Rectal smooth muscle tissue (tissue), 1 donor: Measurements from ENCODE around the gene TACR1.
"Not testable (repeated sequence)": the region's sequence is repeated elsewhere in the genome, so short reads cannot be mapped to it uniquely, and the experiment has no call there.

Experiments
- H3K27ac ChIP-seq: one replicate; pipeline ENCODE4 v1.7.0; 2013; ENCODE audit warnings: low read depth, low read length, inconsistent platforms
- H3K27me3 ChIP-seq: one replicate; pipeline ENCODE4 v1.7.0; 2013; ENCODE audit warnings: low read length; ENCODE audit not compliant: control insufficient read depth, insufficient read depth
- H3K36me3 ChIP-seq: one replicate; pipeline ENCODE4 v1.7.0; 2013; ENCODE audit warnings: low read length; ENCODE audit not compliant: control insufficient read depth, insufficient read depth
- H3K4me1 ChIP-seq: one replicate; pipeline ENCODE4 v1.7.0; 2013; ENCODE audit warnings: low read length; ENCODE audit not compliant: control insufficient read depth, insufficient read depth
- H3K4me3 ChIP-seq: one replicate; pipeline ENCODE4 v1.7.0; 2013; ENCODE audit warnings: low read length
- H3K9ac ChIP-seq: one replicate; pipeline ENCODE4 v1.7.0; 2013; ENCODE audit warnings: low read length

The TACR1 gene

DNA sequence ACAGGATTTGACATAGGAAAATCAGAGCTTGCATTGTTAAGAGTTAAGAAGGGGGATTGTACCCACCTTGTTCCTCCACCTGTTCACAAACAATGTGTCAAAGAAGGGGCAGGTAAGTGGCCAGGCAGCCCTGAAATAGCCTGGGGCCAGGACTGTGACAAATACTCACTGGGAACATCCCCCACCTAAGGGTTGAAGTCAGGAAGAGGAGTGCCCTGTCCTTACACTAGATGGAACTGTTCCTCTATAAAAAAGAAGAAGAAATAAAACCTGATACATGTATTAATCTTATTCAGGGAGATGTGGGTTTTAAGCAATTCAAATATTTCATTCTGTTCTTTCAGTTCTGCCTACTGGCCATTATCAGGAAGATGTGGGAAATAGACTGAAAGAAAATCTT, 41.9 kb downstream of the TACR1 start:
- H3K27ac ChIP-seq = no peak overlapping the region
- peaks cover 2% of the 10 kb centered on the region for H3K4me1 ChIP-seq
- no peaks in the 10 kb centered on the region for H3K27me3 ChIP-seq
- no peaks in the 10 kb centered on the region for H3K36me3 ChIP-seq
- H3K9ac ChIP-seq = no peak overlapping the region
- no peak overlapping the region for H3K4me3 ChIP-seq

DNA sequence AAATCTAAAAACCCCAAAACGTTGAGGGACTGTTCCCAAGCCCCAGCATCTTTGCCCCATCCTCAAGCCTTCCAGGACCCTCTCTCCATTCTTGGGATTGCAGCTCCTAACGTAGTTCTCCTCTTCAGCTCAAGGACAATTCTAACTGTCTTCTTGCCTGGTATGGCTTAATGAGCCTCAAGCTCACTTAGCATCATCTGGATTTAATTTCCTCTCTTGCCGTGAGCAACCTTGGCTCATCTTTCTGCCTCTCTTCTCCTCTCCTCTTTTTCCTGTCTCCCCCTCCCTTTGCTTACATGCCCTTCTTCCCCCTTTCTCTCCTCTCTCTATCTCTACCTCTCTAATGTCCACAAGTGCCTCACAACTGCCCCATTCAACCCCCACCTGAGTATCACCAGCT, 44.2 kb downstream of the TACR1 start:
- no peaks in the 10 kb centered on the region for H3K4me1 ChIP-seq
- H3K4me3 ChIP-seq = no peak overlapping the region
- H3K27ac ChIP-seq = no peak overlapping the region
- no peaks in the 10 kb centered on the region for H3K27me3 ChIP-seq
- H3K36me3 ChIP-seq = no peaks in the 10 kb centered on the region
- no peak overlapping the region for H3K9ac ChIP-seq

DNA sequence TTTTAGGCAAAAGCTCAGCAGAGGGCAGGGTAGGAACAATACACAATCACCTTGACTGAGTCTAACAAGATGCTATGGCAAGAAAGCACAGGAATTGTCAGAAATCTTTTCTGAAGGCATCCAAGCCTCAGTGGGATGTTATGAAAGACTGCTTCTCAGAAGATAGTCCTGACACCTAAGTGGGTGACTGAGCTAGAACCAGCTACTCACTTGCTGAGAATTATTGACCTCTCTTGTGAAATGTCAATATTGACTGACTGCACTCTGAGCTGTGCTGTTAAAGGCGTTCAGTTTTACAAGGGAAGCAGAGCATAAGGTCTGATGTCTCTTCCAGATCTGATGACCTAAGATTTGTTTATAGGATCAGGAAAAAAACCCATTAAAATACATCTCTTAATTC, 46.1 kb downstream of the TACR1 start:
- Histone ChIP-seq H3K36me3 (no peaks in the 10 kb centered on the region), H3K27me3 (no peaks in the 10 kb centered on the region), H3K4me3 (no peak overlapping the region), H3K4me1 (no peaks in the 10 kb centered on the region), H3K27ac (no peak overlapping the region), H3K9ac (no peak overlapping the region)

DNA sequence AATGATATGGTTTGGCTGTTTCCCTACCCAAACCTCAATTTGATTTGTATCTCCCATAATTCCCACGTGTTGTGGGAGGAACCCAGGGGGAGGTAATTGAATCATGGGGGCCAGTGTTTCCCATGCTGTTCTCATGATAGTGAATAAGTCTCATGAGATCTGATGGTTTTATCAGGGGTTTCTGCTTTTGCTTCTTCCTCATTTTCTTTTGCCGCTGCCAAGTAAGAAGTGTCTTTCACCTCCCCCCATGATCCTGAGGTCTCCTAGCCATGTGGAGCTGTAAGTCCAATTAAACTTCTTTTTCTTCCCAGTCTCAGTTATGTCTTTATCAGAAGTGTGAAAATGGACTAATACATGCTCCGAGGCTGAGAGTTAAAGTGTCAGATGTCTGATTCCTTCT, 47.1 kb downstream of the TACR1 start:
- H3K27me3 ChIP-seq, H3K36me3 ChIP-seq, H3K9ac ChIP-seq, H3K4me3 ChIP-seq, H3K4me1 ChIP-seq, H3K27ac ChIP-seq: not testable (repeated sequence)

DNA sequence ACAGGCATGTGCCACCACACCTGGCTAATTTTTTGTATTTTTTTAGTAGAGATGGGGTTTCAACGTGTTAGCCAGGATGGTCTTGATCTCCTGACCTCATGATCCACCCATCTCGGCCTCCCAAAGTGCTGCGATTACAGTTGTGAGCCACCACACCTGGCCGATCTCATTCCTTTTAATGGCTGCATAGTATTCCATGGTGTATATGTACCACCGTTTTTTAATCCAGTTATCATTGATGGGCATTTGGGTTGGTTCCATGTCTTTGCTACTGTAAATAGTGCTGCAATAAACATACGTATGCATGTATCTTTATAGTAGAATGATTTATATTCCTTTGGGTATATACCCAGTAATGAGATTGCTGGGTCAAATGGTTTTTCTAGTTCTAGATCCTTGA, 51.4 kb downstream of the TACR1 start:
- H3K27me3 ChIP-seq, H3K27ac ChIP-seq, H3K36me3 ChIP-seq, H3K4me1 ChIP-seq, H3K9ac ChIP-seq, H3K4me3 ChIP-seq: not testable (repeated sequence)

DNA sequence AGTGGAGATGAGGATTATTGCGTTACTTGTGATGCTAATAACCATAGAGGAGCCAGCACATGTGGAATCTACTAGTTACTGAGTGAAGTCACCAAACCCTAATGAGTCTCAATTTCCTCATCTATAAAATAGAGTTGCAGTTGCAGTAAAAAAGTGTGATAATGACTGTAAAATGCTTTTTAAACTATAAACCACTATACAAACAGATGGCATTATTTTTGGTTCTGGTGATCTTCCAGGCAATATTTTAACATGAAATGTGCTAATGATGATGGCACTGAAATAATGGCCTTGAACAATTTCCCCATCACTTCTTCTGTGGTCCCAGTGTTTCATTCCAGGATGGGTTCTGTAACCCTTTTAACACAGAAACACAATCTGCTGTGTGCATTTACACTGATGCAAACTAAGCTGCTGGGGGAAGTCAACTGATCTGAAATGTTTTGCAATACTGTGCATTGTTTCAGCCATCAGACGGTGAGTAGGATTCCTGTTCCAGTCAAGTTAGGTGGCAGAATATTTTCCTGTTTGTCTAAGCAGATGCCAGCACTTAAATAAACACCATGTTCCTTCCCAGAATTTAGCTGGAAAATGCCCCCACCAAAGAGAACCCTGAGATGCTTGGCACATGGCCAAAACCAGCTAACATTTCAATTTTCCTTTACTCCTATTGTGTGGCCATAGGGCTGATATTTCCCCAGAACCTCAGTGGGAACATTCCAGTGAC, 52.6 kb downstream of the TACR1 start:
- H3K9ac ChIP-seq = no peak overlapping the region

DNA sequence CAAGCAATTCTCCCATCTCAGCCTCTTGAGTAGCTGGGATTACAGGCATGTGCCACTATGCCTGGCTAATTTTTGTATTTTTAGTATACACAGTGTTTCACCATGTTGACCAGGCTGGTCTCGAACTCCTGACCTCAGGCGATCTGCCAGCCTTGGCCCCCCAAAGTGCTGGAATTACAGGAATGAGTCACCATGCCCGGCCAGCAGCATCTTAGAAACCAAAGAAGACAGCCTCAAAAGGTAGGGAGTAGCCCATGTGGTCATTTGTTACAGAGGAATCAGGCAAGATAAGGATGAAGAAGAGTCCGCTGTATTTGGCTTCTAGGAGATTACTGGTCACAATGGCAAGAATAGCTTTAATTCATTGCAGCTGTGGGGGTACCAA, 53.1 kb downstream of the TACR1 start:
- H3K27me3 ChIP-seq, H3K4me1 ChIP-seq, H3K4me3 ChIP-seq, H3K27ac ChIP-seq, H3K36me3 ChIP-seq, H3K9ac ChIP-seq: not testable (repeated sequence)

More for the DNA sequence above, 52.6 kb downstream of the TACR1 start:
- Histone ChIP-seq H3K4me3 (no peak overlapping the region), H3K36me3 (no peaks in the 10 kb centered on the region), H3K27me3 (no peaks in the 10 kb centered on the region), H3K4me1 (no peaks in the 10 kb centered on the region), H3K27ac (no peak overlapping the region)

DNA sequence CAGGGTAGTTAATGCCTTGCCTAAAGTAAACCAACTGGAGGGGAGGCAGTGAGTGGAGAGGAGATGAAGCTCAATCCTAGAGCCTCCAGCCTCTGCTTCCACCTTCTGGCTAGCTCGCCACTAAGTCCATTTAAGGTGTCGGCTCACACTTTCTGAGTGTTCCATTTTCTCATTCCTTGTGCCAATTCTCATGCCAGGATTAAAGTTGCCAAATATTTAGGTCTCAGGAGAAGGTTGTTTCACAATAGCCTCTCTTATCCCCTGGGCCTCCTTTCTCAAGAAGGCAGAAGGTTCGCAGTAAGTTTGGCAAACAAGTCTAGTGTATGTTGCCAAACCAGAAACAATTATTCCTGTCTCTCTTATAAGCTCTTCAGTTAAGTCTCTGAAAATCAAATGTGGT, 57.2 kb downstream of the TACR1 start:
- no peaks in the 10 kb centered on the region for H3K4me1 ChIP-seq
- H3K9ac ChIP-seq = no peak overlapping the region
- no peak overlapping the region for H3K27ac ChIP-seq
- no peak overlapping the region for H3K4me3 ChIP-seq
- H3K36me3 ChIP-seq = no peaks in the 10 kb centered on the region
- H3K27me3 ChIP-seq = no peaks in the 10 kb centered on the region

DNA sequence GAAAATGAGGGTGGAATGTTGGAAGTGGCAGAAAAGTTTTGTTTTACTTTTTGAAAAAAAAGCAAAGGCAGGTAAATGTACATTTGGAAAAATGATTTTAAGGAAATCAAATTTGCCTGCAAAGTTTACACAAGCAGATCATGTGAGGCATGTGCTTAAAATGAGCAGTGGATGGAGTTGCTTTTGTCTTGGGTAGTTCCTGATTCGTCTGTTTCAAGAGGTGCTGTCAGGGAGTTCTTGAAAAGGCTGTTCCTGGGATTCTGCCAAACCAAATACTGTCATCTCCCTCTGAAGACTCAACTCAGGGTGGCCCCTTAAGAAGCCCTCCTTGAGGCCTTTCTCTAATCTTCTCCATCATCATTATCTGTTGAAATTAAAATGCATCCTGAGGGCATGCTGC, 59.0 kb downstream of the TACR1 start:
- H3K27me3 ChIP-seq = no peaks in the 10 kb centered on the region
- H3K9ac ChIP-seq = no peak overlapping the region
- H3K4me1 ChIP-seq = no peaks in the 10 kb centered on the region
- no peak overlapping the region for H3K27ac ChIP-seq
- no peaks in the 10 kb centered on the region for H3K36me3 ChIP-seq
- no peak overlapping the region for H3K4me3 ChIP-seq

DNA sequence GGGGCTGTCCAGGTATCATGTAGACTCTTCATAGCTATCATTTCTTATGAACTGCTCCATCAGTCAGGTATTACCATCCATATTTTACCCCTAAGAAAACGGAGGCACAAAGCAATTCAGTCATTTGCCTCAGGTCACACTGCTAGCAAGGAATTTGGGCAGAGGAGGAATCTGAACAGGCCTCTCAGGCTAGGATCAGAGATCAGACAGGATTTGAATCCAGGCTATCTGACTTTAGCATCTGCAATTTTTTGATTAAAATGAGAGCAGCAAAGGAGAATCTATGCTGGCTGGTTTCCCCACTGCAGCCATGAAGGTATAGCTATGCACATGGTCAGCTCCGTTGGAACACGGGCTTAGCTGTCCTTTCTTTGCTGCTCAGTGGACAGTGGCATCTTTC, 60.1 kb downstream of the TACR1 start:
- no peak overlapping the region for H3K4me3 ChIP-seq
- no peaks in the 10 kb centered on the region for H3K27me3 ChIP-seq
- no peak overlapping the region for H3K9ac ChIP-seq
- no peak overlapping the region for H3K27ac ChIP-seq
- H3K36me3 ChIP-seq = no peaks in the 10 kb centered on the region
- H3K4me1 ChIP-seq = peaks cover 2% of the 10 kb centered on the region

DNA sequence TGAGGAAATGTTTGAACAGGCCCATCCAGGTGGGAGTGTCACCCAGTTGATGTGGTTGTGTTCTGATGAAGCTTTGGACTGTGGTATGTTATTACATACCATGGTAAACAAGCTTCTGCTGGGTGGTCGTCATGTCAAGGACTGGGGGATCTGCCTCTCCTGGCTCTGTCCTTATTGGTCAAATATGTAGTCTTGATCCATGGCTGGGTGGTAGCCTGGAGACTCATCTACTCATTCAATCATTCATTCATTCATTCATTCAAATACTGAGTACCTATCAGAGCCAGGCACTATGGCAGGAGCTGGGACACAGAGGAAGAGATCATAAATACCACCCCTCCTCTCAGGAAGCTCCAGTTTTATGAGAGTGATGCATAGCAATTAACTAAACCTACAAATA, 60.8 kb downstream of the TACR1 start:
- Histone ChIP-seq H3K27me3 (no peaks in the 10 kb centered on the region), H3K9ac (no peak overlapping the region), H3K4me3 (no peak overlapping the region), H3K27ac (no peak overlapping the region), H3K4me1 (peaks cover 2% of the 10 kb centered on the region), H3K36me3 (no peaks in the 10 kb centered on the region)

DNA sequence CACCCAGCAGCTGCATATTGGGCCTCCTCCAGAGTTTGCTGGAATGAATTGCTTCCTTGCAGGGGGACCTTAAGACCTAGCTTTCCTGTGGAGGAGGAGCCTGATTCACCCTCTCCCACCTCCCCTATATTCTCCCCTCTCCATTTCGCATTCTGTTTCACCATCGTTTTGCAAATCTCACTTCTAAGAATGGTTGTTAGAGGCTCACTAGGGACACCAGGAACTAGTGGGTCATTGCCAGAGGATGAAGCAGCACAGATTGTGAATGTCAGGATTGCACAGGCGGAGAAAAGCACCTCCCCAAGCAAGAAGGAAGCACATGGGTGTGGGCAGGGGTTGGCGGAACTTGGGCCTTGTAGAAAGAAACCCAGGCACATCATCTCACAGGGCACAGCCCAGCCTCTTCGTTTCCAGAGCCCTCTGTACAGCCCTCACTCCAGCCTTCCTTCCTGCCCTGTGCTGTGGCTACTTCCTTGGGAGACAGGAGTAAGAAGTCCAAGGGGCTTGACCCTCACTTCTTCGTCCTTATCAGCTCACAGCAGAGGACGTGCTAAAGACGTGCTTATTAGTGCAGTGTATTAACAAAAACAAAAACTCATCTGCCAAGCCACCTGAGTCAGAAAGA, 63.4 kb downstream of the TACR1 start:
- no peaks in the 10 kb centered on the region for H3K36me3 ChIP-seq
- H3K27ac ChIP-seq = no peak overlapping the region
- H3K4me3 ChIP-seq = no peak overlapping the region
- H3K4me1 ChIP-seq = peaks cover 2% of the 10 kb centered on the region
- H3K9ac ChIP-seq = no peak overlapping the region
- no peaks in the 10 kb centered on the region for H3K27me3 ChIP-seq

DNA sequence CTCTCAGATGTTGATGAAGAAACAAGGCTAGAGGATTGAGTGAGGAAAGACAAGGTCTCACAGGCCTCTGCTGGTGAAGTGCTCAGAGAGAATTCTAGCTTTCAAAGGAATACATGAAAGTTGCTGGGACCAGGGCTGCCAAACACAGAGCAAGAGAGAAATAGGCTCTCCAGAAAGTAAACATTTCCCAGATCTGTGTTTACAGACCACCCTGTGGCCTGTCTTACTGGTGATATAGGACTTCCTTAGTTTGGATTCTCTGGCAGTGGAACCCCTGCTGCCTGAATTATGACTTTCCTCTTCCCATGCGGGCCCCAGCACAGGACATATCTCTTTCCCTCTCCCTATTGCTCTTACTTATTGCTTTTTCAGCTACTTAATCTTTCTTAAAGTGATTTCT, 64.5 kb downstream of the TACR1 start:
- Histone ChIP-seq H3K27me3 (no peaks in the 10 kb centered on the region), H3K27ac (no peak overlapping the region), H3K4me1 (peaks cover 2% of the 10 kb centered on the region), H3K9ac (no peak overlapping the region), H3K4me3 (no peak overlapping the region), H3K36me3 (no peaks in the 10 kb centered on the region)
